Heart left ventricle (tissue), 13 donors: ENCODE measurements around the gene SNX30.

Experiments
- POLR2A ChIP-seq, 2 donors: fragments of 450-650 bp; IDR thresholded peaks; one replicate each; pipeline ENCODE4 v1.6.1; 2017; ENCODE audit warnings: antibody characterized with exemption in 2 of 2, mild to moderate bottlenecking in 2 of 2, moderate library complexity in 2 of 2
- TF ChIP-seq, protein P1 (sequence below), 12 donors: fragments of 200-600 bp; sonication (generic) in 4 of 12; IDR thresholded peaks; one replicate each; pipeline versions ENCODE4 v1.5.0 to v1.8.0; 2018 to 2022; ENCODE audit warnings: antibody characterized with exemption in 12 of 12, mild to moderate bottlenecking in 5 of 12
- donor health status: ischemic (EF 13 %, LVEDD 7.1; RV severe dilation, severe dysfunction).
- donor health status: DM: no; HTN: yes; CAD: no.
- donor health status: DM: no; HTN: no; CAD: no.
- donor health status: ischemic (EF 25% LVEDD 6.9; RV normal size, moderate dysfunction).
- donor health status: ischemic (EF 25% LVEDD 5.7; RV mildly dilated, moderate dysfunction).
- donor health status: ischemic (EF 35%, LVEDD 5.7; RV mildly dilated, moderate dysfunction).
- donor health status: nonischemic (EF 11% LVEDD 7.7; RV severe dilation, severe dysfunction).
- donor health status: DM: yes; HTN: yes; CAD: no.
- donor health status: PGD.
- donor health status: ischemic (EF 29% LVEDD 5.4; RV normal size, mild dysfunction).
- donor health status: nonischemic (EF 23%, LVEDD 6.1; RV moderate dilation, normal function).

DNA sequence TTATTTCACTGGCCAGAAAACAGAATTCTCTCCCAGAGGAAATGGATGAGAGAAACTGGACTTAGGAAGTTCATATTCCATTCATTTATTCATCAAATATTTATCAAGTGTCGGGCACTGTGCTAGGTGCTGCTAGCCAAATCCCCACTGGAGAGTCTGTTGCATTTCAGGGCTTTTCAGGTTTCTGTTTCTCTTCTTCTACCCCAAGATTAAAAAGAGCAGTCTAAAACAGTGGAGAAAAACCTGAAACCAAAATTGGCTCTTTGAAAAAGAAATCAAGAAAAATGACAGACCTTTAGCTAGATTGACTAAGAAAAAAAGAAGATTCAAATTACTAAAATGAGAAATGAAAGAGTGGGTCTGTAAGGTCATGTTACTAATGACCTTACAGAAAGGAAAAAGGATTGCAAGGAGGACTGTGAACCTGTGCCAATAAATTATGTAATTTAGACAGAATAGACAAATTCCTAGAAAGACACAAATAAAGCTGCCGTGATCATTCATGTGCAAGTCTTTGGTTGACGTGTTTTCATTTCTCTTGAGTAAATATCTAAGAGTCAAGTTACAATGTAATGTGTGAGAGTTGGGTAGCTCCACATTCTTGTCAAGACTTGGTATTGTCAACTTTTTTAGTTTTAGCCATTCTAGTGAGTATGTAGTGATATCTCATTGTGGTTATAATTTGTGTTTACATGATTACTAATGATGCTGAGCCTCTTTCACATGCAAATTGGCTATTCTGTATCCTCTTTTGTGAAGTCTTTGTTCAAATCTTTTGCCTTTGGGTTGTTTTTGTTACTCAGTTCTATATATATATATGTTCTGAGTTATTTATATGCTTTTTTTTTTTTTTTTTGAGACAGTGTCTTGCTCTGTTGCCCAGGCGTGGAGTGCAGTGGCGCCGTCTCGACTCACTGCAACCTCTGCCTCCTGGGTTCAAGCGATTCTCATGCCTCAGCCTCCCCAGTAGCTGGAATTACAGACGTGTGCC, 23.7 kb downstream of the SNX30 start:
- TF ChIP-seq, protein P1, sequence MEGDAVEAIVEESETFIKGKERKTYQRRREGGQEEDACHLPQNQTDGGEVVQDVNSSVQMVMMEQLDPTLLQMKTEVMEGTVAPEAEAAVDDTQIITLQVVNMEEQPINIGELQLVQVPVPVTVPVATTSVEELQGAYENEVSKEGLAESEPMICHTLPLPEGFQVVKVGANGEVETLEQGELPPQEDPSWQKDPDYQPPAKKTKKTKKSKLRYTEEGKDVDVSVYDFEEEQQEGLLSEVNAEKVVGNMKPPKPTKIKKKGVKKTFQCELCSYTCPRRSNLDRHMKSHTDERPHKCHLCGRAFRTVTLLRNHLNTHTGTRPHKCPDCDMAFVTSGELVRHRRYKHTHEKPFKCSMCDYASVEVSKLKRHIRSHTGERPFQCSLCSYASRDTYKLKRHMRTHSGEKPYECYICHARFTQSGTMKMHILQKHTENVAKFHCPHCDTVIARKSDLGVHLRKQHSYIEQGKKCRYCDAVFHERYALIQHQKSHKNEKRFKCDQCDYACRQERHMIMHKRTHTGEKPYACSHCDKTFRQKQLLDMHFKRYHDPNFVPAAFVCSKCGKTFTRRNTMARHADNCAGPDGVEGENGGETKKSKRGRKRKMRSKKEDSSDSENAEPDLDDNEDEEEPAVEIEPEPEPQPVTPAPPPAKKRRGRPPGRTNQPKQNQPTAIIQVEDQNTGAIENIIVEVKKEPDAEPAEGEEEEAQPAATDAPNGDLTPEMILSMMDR (IDR thresholded peaks at IDR 0.05): no peak
- no peak for TF ChIP-seq POLR2A (IDR thresholded peaks at IDR 0.05)
